HFFc6 (cell line): Measurements from ENCODE around the gene ACOXL. TPM values are rescaled to one million over a fixed set of nuclear protein-coding genes. Genes with fewer than 3 reads are reported as not detected.

Source experiments
- DNase-seq: peaks from one replicate; pipeline ENCODE4 v3.0.0-alpha.2; 2018
- H3K27ac Mint-ChIP-seq: 2 replicates; pipeline ENCODE4 v1.8.0; 2020; ENCODE audit warnings: mild to moderate bottlenecking, mixed read lengths
- H3K27me3 Mint-ChIP-seq: 2 replicates; pipeline ENCODE4 v1.8.0; 2021; ENCODE audit warnings: mild to moderate bottlenecking, moderate library complexity, mixed read lengths; ENCODE audit not compliant: insufficient read depth
- H3K36me3 Mint-ChIP-seq: 2 replicates; pipeline ENCODE4 v1.8.0; 2021; ENCODE audit warnings: low read depth, mixed read lengths
- H3K4me1 Mint-ChIP-seq: 2 replicates; pipeline ENCODE4 v1.8.0; 2020; ENCODE audit warnings: low read depth, mixed read lengths
- H3K4me3 Mint-ChIP-seq: 2 replicates; pipeline ENCODE4 v1.8.0; 2020; ENCODE audit warnings: mild to moderate bottlenecking, moderate library complexity, mixed read lengths
- H3K9me3 Mint-ChIP-seq: 2 replicates; pipeline ENCODE4 v1.8.0; 2020; ENCODE audit warnings: mild to moderate bottlenecking, mixed read lengths
- CTCF ChIP-seq: fragments of 200-600 bp; sonication (generic); IDR thresholded peaks from 2 replicates; pipeline ENCODE4 v1.5.0; 2021; ENCODE audit warnings: antibody characterized with exemption, mild to moderate bottlenecking
- total RNA-seq, 6 experiments: library from RNA; stranded (reverse); fragmentation: NEBNext Ultra II Directional; extraction: Animal tissue kit (Norgen Biotek cat#: 25700); gene quantifications; 2 replicates in 1 of 6; 3 replicates in 5 of 6; pipeline ENCODE4 v1.2.3, GENCODE V29; 2021

The ACOXL gene
- total RNA-seq, 6 experiments from 2014 or later: not detected

- Mint-ChIP-seq H3K27me3 (peaks cover 42% of the 10 kb centered on the region), H3K36me3 (no peaks in the 10 kb centered on the region), H3K4me3 (no peak overlapping the region), H3K4me1 (peaks cover 11% of the 10 kb centered on the region), H3K27ac (no peak overlapping the region), H3K9me3 (no peaks in the 10 kb centered on the region)
- no peak for DNase-seq
- TF ChIP-seq CTCF: no peak
These were observed 40.0 kb downstream of the ACOXL start for GRCh38 chr2:110772383-110772755.

- H3K27ac Mint-ChIP-seq: no peak overlapping the region
- H3K9me3 Mint-ChIP-seq: no peaks in the 10 kb centered on the region
- TF ChIP-seq CTCF: no peak
- peaks cover 44% of the 10 kb centered on the region for H3K27me3 Mint-ChIP-seq
- H3K36me3 Mint-ChIP-seq: no peaks in the 10 kb centered on the region
- DNase-seq: no peak
- peaks cover 11% of the 10 kb centered on the region for H3K4me1 Mint-ChIP-seq
- H3K4me3 Mint-ChIP-seq: no peak overlapping the region
These were observed 41.1 kb downstream of the ACOXL start for GRCh38 chr2:110773401-110773921.

DNA sequence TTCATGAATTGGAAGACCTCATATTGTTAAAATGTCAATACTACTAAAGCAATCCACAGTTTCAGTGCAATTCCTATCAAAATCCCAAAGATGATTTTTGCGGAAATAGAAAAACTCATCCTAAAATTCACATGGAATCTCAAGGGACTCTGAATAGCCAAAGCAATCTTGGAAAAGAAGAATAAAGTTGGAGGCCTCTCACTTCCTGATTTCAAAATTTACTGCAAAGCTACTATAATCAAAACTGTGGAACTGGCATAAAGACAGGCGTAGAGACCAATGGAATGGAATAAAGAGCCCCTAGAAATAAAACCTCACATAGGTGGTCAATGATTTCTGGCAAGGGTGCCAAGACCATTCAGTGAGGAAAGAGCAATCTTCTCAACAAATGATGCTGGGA, 42.3 kb downstream of the ACOXL start:
- peaks cover 44% of the 10 kb centered on the region for H3K27me3 Mint-ChIP-seq
- no peaks in the 10 kb centered on the region for H3K9me3 Mint-ChIP-seq
- DNase-seq: no peak
- H3K27ac Mint-ChIP-seq: no peak overlapping the region
- H3K4me3 Mint-ChIP-seq: no peak overlapping the region
- peaks cover 11% of the 10 kb centered on the region for H3K4me1 Mint-ChIP-seq
- H3K36me3 Mint-ChIP-seq: no peaks in the 10 kb centered on the region
- TF ChIP-seq CTCF: no peak

GRCh38 chr2:110777531-110778311, 45.3 kb downstream of the ACOXL start:
- no peak for TF ChIP-seq CTCF
- H3K27ac Mint-ChIP-seq: no peak overlapping the region
- no peak for DNase-seq
- H3K4me1 Mint-ChIP-seq: no peaks in the 10 kb centered on the region
- H3K4me3 Mint-ChIP-seq: no peak overlapping the region
- H3K9me3 Mint-ChIP-seq: no peaks in the 10 kb centered on the region
- no peaks in the 10 kb centered on the region for H3K36me3 Mint-ChIP-seq
- peaks cover 36% of the 10 kb centered on the region for H3K27me3 Mint-ChIP-seq

DNA sequence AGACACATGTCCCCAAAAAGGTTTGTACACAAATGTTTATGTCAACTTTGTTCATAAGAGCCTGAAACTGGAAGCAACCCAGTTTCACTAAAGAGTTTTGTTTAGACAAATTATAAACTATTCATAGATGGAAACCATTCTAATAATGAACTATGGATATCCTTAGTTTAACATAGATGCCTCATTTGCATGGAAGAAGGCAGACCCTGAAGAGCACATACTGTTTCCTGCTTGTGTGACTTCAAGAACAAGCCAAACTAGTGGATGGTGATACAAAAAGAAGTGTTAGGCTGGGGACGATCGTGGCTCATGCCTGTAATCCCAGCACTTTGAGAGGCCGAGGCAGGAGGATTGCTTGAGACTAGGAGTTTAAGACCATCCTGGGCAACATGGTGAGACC, 48.1 kb downstream of the ACOXL start:
- H3K9me3 Mint-ChIP-seq: no peaks in the 10 kb centered on the region
- H3K27ac Mint-ChIP-seq: no peak overlapping the region
- DNase-seq: no peak
- H3K4me3 Mint-ChIP-seq: no peak overlapping the region
- no peaks in the 10 kb centered on the region for H3K4me1 Mint-ChIP-seq
- TF ChIP-seq CTCF: no peak
- peaks cover 35% of the 10 kb centered on the region for H3K27me3 Mint-ChIP-seq
- no peaks in the 10 kb centered on the region for H3K36me3 Mint-ChIP-seq
